ENCODE measurements around the gene LDB1. TPM values are rescaled to one million over a fixed set of nuclear protein-coding genes. Genes with fewer than 3 reads are reported as not detected.

LDB1 gene
- polyA plus RNA-seq, 4 donors, result 11.9 to 47.5 (median 16.8) TPM

DNA sequence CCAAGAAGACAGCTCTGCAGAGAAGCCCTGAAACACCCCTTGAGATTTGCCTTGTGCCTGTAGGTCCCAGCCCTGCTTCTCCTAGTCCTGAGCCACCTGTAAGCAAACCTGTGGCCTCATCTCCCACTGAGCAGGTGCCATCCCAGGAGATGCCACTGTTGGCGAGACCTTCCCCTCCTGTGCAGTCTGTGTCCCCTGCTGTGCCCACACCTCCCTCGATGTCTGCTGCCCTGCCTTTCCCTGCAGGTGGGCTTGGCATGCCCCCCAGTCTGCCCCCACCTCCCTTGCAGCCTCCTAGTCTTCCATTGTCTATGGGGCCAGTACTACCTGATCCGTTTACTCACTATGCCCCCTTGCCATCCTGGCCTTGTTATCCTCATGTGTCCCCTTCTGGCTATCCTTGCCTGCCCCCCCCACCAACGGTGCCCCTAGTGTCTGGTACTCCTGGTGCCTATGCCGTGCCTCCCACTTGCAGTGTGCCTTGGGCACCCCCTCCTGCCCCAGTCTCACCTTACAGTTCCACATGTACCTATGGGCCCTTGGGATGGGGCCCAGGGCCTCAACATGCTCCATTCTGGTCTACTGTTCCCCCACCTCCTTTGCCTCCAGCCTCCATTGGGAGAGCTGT is 20.9 kb upstream of the LDB1 start:
- Histone ChIP-seq H3K27ac (ENCODE audit: low read depth in 1 of 3, low read length in 2 of 3) (no peak overlapping the region), H3K4me1 (ENCODE audit: control insufficient read depth in 3 of 3, insufficient read depth in 2 of 3, low read depth in 1 of 3, low read length in 2 of 3) (peaks cover 0 to 9% (median 3%) of the 10 kb centered on the region in 3 donors), H3K36me3 (ENCODE audit: control insufficient read depth in 3 of 3, insufficient read depth in 2 of 3, low read depth in 1 of 3, low read length in 3 of 3) (peaks cover 11 to 75% (median 21%) of the 10 kb centered on the region in 3 donors), H3K27me3 (ENCODE audit: control insufficient read depth in 3 of 3, insufficient read depth in 3 of 3, low read length in 3 of 3) (no peaks in the 10 kb centered on the region), H3K4me3 (ENCODE audit: low read depth in 1 of 3, low read length in 3 of 3) (no peak overlapping the region), H3K9me3 (ENCODE audit: control insufficient read depth in 2 of 2, insufficient read depth in 1 of 2, low read depth in 1 of 2, low read length in 1 of 2) (no peaks in the 10 kb centered on the region)
- WGBS, 3 donors, result 90 to 95% (median 94%) methylated on average over 5 of the region's 5 CpGs
- DNase-seq (no peak), FAIRE-seq (no peak)

DNA sequence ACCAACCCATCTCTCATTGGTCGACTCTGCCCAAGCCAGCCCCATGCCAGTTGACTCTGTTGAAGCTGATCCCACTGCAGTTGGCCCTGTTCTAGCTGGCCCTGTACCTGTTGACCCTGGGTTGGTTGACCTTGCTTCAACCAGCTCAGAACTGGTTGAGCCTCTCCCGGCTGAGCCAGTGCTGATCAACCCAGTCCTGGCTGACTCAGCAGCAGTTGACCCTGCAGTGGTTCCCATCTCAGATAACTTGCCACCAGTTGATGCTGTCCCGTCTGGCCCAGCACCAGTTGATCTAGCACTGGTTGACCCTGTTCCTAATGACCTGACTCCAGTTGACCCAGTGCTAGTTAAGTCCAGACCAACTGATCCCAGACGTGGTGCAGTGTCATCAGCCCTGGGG is 20.1 kb upstream of the LDB1 start:
- Histone ChIP-seq H3K4me1 (ENCODE audit: control insufficient read depth in 3 of 3, insufficient read depth in 2 of 3, low read depth in 1 of 3, low read length in 2 of 3) (peaks cover 0 to 15% (median 3%) of the 10 kb centered on the region in 3 donors), H3K9me3 (ENCODE audit: control insufficient read depth in 2 of 2, insufficient read depth in 1 of 2, low read depth in 1 of 2, low read length in 1 of 2) (no peaks in the 10 kb centered on the region), H3K4me3 (ENCODE audit: low read depth in 1 of 3, low read length in 3 of 3) (no peak overlapping the region), H3K27me3 (ENCODE audit: control insufficient read depth in 3 of 3, insufficient read depth in 3 of 3, low read length in 3 of 3) (no peaks in the 10 kb centered on the region), H3K36me3 (ENCODE audit: control insufficient read depth in 3 of 3, insufficient read depth in 2 of 3, low read depth in 1 of 3, low read length in 3 of 3) (peaks cover 11 to 77% (median 21%) of the 10 kb centered on the region in 3 donors), H3K27ac (ENCODE audit: low read depth in 1 of 3, low read length in 2 of 3) (no peak overlapping the region)
- WGBS, 3 donors, result 89% methylated on average over 4 of the region's 4 CpGs
- no peak for DNase-seq
- FAIRE-seq, result no peak

DNA sequence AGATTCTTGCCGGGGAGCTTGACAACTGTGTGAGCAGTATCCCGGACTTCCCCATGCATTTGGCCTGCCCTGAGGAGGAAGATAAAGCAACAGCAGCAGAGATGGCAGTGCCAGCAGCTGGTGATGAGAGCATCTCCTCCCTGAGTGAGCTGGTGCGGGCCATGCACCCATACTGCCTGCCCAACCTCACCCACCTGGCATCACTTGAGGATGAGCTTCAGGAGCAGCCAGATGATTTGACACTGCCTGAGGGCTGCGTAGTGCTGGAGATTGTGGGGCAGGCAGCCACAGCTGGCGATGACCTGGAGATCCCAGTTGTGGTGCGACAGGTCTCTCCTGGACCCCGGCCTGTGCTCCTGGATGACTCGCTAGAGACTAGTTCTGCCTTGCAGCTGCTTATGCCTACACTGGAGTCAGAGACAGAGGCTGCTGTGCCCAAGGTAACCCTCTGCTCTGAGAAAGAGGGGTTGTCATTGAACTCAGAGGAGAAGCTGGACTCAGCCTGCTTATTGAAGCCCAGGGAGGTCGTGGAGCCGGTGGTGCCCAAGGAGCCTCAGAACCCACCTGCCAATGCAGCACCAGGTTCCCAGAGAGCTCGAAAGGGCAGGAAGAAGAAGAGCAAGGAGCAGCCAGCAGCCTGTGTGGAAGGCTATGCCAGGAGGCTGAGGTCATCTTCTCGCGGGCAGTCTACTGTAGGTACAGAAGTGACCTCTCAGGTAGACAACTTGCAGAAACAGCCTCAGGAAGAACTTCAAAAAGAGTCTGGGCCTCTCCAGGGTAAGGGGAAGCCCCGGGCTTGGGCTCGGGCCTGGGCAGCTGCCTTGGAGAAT is 19.3 kb upstream of the LDB1 start:
- Histone ChIP-seq H3K4me1 (ENCODE audit: control insufficient read depth in 3 of 3, insufficient read depth in 2 of 3, low read depth in 1 of 3, low read length in 2 of 3) (peaks cover 1 to 20% (median 3%) of the 10 kb centered on the region in 3 donors), H3K36me3 (ENCODE audit: control insufficient read depth in 3 of 3, insufficient read depth in 2 of 3, low read depth in 1 of 3, low read length in 3 of 3) (peaks cover 11 to 70% (median 21%) of the 10 kb centered on the region in 3 donors), H3K9me3 (ENCODE audit: control insufficient read depth in 2 of 2, insufficient read depth in 1 of 2, low read depth in 1 of 2, low read length in 1 of 2) (no peaks in the 10 kb centered on the region), H3K4me3 (ENCODE audit: low read depth in 1 of 3, low read length in 3 of 3) (no peak overlapping the region), H3K27ac (ENCODE audit: low read depth in 1 of 3, low read length in 2 of 3) (no peak overlapping the region), H3K27me3 (ENCODE audit: control insufficient read depth in 3 of 3, insufficient read depth in 3 of 3, low read length in 3 of 3) (no peaks in the 10 kb centered on the region)
- DNase-seq (no peak), FAIRE-seq (no peak)
- 91 to 95% (median 95%) methylated on average over 15 of the region's 15 CpGs for WGBS, 3 donors

DNA sequence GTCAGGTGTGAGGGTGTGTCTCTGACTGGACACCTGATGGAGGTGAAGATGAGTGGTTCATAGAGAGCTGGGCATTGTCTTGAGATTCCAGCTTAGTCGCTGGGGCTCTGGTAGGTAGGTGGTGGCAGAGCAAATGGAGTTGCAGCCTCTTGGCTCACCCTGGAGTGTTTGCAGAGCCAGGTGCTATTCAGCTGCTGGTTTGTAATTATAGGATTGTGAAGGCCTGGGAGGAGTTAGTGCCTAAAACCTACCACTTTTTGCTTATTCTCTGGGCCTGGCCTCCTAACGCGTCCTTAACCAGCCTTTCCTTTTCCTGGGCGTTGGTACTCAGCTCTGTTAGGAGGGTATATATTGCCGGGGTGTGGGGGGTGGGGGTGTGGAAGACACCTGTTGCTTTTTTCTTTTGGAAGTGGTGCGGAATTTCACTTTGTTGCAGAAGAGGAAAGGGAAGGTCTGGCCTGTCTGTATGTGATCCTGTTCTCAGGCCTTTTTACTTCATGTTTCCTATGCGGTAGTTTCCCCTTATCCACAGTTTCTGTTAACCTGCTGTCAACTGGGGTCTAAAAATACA is 15.9 kb upstream of the LDB1 start:
- FAIRE-seq, result no peak
- 79 to 87% (median 84%) methylated on average over 7 of the region's 7 CpGs for WGBS, 3 donors
- H3K4me1 ChIP-seq (ENCODE audit: control insufficient read depth in 3 of 3, insufficient read depth in 2 of 3, low read depth in 1 of 3, low read length in 2 of 3), result peaks cover 2 to 26% (median 6%) of the 10 kb centered on the region in 3 donors

DNA sequence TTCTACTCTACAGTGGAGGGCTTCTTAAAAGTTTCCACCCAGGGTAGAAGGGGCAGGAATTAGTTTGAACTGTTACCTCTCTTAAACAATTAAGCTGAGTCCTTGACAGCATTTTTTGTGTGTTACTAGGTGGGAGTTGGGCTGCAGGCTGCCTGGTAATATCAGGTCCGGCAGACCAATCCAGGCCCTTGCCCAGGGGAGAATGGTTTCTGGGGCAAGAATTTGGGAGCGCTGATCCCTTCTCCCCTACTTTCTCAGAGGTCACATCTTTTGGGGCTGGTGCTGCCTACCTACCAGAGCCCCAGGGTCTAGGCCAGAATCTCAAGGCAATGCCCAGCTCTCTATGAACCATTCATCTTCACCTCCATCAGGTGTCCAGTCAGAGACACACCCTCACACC is 14.2 kb upstream of the LDB1 start:
- H3K27ac ChIP-seq (ENCODE audit: low read depth in 1 of 3, low read length in 2 of 3), result peak overlapping the region in 1 of 3 donors; percentile 92
- peak overlapping the region in 2 of 3 donors; percentile 76 to 77 for H3K4me3 ChIP-seq (ENCODE audit: low read depth in 1 of 3, low read length in 3 of 3)
- peaks cover 2 to 26% (median 6%) of the 10 kb centered on the region in 3 donors for H3K4me1 ChIP-seq (ENCODE audit: control insufficient read depth in 3 of 3, insufficient read depth in 2 of 3, low read depth in 1 of 3, low read length in 2 of 3)
- no peaks in the 10 kb centered on the region for H3K9me3 ChIP-seq (ENCODE audit: control insufficient read depth in 2 of 2, insufficient read depth in 1 of 2, low read depth in 1 of 2, low read length in 1 of 2)
- no peak for FAIRE-seq
- DNase-seq, result no peak
- WGBS, 3 donors, result 51 to 65% (median 64%) methylated on average over 2 of the region's 2 CpGs
- no peaks in the 10 kb centered on the region for H3K27me3 ChIP-seq (ENCODE audit: control insufficient read depth in 3 of 3, insufficient read depth in 3 of 3, low read length in 3 of 3)
- peaks cover 0 to 26% (median 9%) of the 10 kb centered on the region in 3 donors for H3K36me3 ChIP-seq (ENCODE audit: control insufficient read depth in 3 of 3, insufficient read depth in 2 of 3, low read depth in 1 of 3, low read length in 3 of 3)

More for the DNA sequence above, 15.9 kb upstream of the LDB1 start:
- H3K36me3 ChIP-seq (ENCODE audit: control insufficient read depth in 3 of 3, insufficient read depth in 2 of 3, low read depth in 1 of 3, low read length in 3 of 3), result peaks cover 2 to 42% (median 17%) of the 10 kb centered on the region in 3 donors
- no peaks in the 10 kb centered on the region for H3K27me3 ChIP-seq (ENCODE audit: control insufficient read depth in 3 of 3, insufficient read depth in 3 of 3, low read length in 3 of 3)
- DNase-seq, result no peak
- no peak overlapping the region for H3K4me3 ChIP-seq (ENCODE audit: low read depth in 1 of 3, low read length in 3 of 3)
- H3K9me3 ChIP-seq (ENCODE audit: control insufficient read depth in 2 of 2, insufficient read depth in 1 of 2, low read depth in 1 of 2, low read length in 1 of 2), result no peaks in the 10 kb centered on the region
- no peak overlapping the region for H3K27ac ChIP-seq (ENCODE audit: low read depth in 1 of 3, low read length in 2 of 3)

DNA sequence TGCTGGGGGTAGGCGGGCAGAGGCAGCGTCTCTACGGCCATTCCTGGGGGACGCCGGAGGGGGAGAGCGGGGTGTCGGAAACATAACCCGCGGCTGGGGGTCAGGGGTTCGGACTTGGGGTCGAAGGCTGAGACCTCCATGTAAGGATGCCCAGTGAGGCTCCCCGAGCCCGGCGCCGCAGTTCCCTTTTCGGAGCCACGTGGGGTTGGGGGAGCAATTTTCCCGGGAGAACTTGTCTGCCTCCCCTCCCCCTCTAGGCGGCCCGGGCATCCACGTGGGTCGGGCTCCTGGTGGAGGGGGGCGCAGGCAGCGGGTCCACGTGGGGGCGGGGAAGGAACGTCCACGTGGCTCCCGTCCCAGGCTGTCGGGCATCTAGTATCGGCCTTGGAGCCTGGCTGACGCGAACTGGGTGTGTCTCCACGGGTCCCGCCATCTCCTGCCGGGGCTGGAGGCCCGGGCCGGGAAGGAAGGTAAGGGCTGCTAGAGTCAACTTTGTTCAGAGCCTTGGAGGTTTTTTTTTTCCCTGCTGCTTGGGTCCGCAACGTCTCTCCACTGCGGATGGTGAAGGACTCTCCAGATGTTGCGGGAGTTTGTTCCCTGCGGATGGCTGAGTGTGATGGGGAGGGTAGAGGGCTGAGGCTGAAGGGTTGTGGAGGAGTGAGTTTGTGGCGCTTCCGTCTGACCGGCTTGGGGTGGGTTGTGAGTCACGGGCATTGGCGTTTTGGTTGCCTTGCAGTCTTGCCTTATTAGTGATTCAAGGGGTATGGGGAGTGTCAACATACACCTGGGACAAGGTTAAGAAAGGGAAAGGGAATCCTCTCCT is 13.4 kb upstream of the LDB1 start:
- Histone ChIP-seq H3K27me3 (ENCODE audit: control insufficient read depth in 3 of 3, insufficient read depth in 3 of 3, low read length in 3 of 3) (no peaks in the 10 kb centered on the region), H3K9me3 (ENCODE audit: control insufficient read depth in 2 of 2, insufficient read depth in 1 of 2, low read depth in 1 of 2, low read length in 1 of 2) (no peaks in the 10 kb centered on the region), H3K36me3 (ENCODE audit: control insufficient read depth in 3 of 3, insufficient read depth in 2 of 3, low read depth in 1 of 3, low read length in 3 of 3) (peaks cover 0 to 18% (median 4%) of the 10 kb centered on the region in 3 donors), H3K4me3 (ENCODE audit: low read depth in 1 of 3, low read length in 3 of 3) (peak overlapping the region; percentile 76 to 94 (median 77)), H3K4me1 (ENCODE audit: control insufficient read depth in 3 of 3, insufficient read depth in 2 of 3, low read depth in 1 of 3, low read length in 2 of 3) (peaks cover 2 to 26% (median 6%) of the 10 kb centered on the region in 3 donors), H3K27ac (ENCODE audit: low read depth in 1 of 3, low read length in 2 of 3) (peak overlapping the region; percentile 90 to 92 (median 92))
- DNase-seq (peak; percentile 68 to 86), FAIRE-seq (no peak)
- WGBS, 3 donors, result 0 to 2% (median 1%) methylated on average over 40 to 48 of the region's 48 CpGs

DNA sequence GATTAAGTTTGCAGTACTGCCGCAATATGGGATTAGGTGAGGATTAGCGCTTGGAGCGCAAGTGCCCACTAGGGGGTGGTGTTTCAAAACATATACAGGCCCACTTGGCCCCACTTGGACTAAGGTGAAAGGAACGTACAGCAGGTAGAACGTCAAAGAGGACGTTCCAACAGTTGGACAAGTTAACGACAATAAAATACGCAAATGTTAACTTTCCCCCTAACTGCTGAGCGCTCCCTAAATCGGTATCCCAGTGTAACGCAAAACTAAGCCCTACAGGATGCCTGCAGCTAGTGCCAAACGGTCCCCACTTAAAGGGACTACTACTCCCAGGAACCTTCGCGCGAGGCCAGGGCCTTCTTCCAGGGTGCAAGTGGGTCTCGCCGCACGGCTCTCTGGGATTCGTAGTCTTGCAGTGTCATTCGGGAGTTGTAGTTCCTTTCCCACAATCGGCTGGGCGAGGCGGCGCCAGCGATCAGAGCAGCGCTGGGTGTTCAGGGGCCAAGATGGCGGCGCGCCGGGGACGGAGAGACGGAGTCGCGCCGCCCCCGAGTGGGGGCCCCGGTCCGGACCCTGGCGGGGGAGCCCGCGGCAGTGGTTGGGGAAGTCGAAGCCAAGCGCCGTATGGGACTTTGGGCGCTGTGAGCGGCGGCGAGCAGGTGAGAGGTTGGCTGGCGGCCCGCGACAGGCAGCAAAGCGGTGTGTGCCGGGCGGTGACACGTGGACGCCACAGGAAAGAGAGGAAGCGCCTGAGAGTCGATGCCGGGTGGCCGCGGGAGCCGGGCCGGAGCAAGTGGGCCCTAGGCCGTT is 12.6 kb upstream of the LDB1 start, which contains the start of gene PPRC1:
TSS of gene PPRC1 (plus strand) at position 478 of the 810 bp plus-strand sequence. CDS start at position 507, 29 bp downstream.
- peak within 1 kb of the TSS; percentile 90 to 92 (median 92) for H3K27ac ChIP-seq (ENCODE audit: low read depth in 1 of 3, low read length in 2 of 3)
- H3K9me3 ChIP-seq (ENCODE audit: control insufficient read depth in 2 of 2, insufficient read depth in 1 of 2, low read depth in 1 of 2, low read length in 1 of 2), result no peaks in the 10 kb centered on the region
- 0% methylated on average over 53 to 64 of the region's 64 CpGs for WGBS, 3 donors
- peaks cover 2 to 26% (median 6%) of the 10 kb centered on the region in 3 donors for H3K4me1 ChIP-seq (ENCODE audit: control insufficient read depth in 3 of 3, insufficient read depth in 2 of 3, low read depth in 1 of 3, low read length in 2 of 3)
- H3K27me3 ChIP-seq (ENCODE audit: control insufficient read depth in 3 of 3, insufficient read depth in 3 of 3, low read length in 3 of 3), result no peaks in the 10 kb centered on the region
- FAIRE-seq, result no peak
- H3K36me3 ChIP-seq (ENCODE audit: control insufficient read depth in 3 of 3, insufficient read depth in 2 of 3, low read depth in 1 of 3, low read length in 3 of 3), result peaks cover 0 to 10% (median 0%) of the 10 kb centered on the region in 3 donors
- H3K4me3 ChIP-seq (ENCODE audit: low read depth in 1 of 3, low read length in 3 of 3), result peak within 1 kb of the TSS; percentile 76 to 94 (median 77)
- DNase-seq, result peak; percentile 99

Measured in small intestine (tissue), 7 donors.